NCI-H510A treated with DMSO at 0.1 percent for 48 hours (cell line): ENCODE data around the gene B4GAT1.
"Not testable (repeated sequence)": the region's sequence is repeated elsewhere in the genome, so short reads cannot be mapped to it uniquely, and the experiment has no call there.

Source experiments
- DNase-seq: peaks from one replicate; lab custom pipeline; 2025; lab: John Stamatoyannopoulos, UW

The B4GAT1 gene

GRCh38 chr11:66363187-66363601 lies 15.8 kb upstream of the B4GAT1 start:
- no peak for DNase-seq

GRCh38 chr11:66362481-66363147 lies 15.2 kb upstream of the B4GAT1 start:
- no peak for DNase-seq

- DNase-seq = no peak
Observed at GRCh38 chr11:66361502-66361941, 14.1 kb upstream of the B4GAT1 start.

- DNase-seq = no peak
Observed at GRCh38 chr11:66360406-66361073, 13.1 kb upstream of the B4GAT1 start.

DNA sequence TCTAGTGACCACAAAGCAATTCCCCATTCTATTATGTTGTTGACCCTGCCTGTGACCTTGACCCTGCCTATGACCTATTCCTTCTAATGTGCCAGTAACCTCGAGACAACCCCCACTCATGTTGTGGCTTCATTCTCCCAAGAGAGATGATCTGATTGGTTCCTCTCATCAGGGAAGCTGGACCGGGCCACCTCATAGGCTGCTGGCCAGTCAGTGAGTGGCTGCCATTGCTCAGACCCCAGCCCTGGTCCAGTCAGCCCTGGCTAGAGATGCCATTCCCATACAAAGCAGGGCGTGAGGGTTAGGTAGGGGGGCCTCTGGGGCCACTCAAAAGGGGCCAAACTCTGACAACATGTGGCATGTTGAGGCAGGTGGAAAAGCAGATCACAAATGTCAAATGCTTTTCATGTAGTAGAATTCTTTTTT lies 12.2 kb upstream of the B4GAT1 start:
- no peak for DNase-seq

DNA sequence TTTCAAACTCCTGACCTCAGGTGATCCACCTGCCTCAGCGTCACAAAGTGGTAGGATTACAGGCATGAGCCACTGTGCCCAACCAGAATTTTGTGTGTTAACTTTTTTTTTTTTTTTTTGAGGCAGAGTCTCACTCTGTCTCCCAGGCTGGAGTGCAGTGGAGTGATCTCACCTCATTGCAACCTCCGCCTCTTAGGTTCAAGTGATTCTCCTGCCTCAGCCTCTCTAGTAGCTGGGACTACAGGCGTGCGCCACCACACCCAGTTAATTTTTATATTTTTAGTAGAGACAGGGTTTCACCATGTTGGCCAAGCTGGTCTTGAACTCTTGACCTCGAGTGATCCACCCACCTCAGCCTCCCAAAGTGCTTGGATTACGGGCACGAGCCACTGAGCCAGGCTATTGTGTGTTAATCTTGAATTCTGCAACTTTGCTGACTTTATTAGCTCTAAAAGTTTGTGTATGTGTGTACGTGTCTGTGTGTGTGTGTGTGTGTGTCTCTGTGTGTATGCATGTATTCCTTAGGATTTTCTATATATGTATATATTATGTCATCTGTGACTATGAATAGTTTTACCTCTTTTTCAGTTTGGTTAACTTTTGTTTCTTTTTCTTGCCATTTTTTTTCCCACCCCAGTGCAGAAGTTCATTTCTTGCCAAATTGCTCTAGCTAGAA lies 3.3 kb upstream of the B4GAT1 start:
- DNase-seq = not testable (repeated sequence)

GRCh38 chr11:66349084-66349386 lies 1.6 kb upstream of the B4GAT1 start:
- no peak for DNase-seq

GRCh38 chr11:66346476-66347424 lies 679 bp downstream of the B4GAT1 start:
- DNase-seq = no peak

DNA sequence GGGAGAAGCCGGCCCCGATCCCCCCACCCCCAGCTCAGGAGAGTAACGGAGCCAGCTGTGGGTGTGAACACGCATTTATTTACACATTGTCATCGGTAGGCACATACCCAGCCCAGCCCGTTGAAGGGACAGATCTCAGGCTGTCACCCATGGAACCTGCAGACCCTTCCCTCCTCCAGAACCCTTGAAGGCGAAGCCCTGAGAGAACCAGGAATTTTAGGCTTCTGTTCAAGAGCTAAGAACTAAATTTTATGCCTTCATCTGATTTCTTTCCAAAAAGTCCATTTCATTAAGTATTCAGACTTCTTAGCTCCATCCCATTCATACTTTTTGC lies 2.1 kb downstream of the B4GAT1 start:
- no peak for DNase-seq

DNA sequence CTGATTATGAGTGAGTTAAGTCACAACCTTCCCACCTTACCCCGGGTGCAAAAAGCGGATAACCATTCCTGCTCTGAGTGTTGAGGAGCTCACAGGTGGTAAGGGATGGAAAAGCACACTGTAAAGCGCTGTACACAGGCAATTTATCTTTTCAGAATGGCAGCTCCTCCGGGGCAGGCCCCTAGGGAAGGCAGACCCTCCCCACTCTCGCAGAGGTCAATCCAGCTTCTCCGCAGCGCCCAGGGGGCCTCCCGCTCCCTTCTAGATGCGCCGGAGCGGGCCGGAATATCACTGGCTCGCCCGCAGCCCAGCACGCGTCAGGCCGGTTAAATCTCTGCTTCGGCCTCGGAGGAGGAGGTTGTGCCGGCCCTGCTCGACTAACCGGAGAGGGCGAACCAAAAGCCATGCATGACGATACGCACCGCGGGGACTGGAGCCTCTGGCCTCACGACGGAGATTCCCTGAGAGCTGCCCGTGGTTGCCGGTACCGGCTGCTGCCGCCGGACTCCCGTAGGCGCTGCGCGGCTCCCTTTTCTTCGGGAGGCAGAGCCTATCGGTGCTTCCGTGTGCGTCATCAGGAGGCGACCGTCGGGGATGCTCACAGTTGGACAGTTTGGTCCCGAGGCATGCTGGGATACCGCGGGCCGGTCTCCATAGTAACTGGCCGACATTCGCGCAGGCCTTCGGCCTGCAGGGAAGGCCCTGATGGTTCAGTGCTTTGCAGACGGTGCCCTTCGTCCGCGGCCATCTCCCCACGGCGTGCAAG lies 2.7 kb downstream of the B4GAT1 start, which contains the start of gene BRMS1:
BRMS1 (minus strand) TSS at position 555 of the 766 bp plus-strand sequence. CDS start 2,870 bp downstream, outside the sequence.
- peak; percentile 86 for DNase-seq

DNA sequence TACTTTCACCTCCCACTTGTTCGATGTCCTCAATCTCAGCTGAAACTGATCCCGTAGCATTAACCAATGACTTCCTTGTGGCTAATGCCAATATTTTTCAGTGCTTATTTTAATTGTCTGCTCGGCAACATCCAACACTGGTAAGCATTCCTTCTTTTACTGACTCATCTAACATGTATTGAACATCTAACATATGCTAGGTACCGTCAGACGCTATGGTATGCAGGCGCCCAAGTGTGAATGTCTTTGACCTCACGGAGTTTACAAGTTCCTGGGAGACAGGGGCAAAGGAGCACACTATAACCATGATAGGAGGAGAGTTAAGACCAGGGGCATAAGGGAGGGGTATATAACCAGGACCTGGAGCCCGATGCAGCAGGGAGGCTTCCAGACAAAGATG lies 4.3 kb downstream of the B4GAT1 start:
- no peak for DNase-seq

- DNase-seq = no peak
Observed at GRCh38 chr11:66341502-66342126, 5.8 kb downstream of the B4GAT1 start.

- DNase-seq = no peak
Observed at GRCh38 chr11:66340596-66341501, 6.6 kb downstream of the B4GAT1 start.

DNA sequence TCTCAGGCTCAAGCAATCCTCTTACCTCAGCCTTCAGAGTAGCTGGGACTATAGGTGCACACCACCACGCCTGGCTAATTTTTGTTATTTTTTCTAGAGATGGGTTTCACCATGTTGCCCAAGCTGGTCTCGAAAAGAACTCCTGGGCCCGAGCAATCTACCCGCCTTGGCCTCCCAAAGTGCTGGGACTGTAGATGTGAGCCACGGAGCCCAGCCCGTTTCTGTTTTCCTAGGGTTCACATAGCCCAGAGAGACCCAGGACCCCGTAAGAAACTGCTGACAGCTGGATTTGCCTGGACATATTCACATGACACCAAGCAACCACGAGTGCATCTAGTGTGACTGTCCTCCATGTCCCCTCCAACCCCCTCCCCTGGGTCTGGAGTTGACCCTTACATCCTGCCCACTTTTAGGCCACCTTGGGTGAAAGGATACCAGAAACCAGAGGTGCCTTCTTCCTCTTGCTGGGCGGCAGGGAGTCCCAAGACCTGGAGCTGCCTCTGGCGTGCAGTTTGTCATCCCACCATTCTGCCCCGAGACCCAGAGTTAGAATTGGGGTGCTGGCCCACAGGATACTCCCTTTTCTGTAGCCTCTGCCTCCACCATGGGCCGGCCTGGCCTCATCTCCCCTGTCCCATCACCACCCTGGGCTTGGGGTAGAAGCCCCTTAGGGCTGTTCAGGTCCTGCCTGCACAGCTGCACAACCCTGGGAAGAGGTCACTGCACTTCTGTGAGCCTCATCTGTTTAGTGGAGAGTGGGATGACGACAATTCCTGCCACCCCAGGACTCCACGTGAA lies 7.5 kb downstream of the B4GAT1 start:
- no peak for DNase-seq

- DNase-seq = no peak
Observed at GRCh38 chr11:66339162-66339675, 8.2 kb downstream of the B4GAT1 start.

- no peak for DNase-seq
Observed at GRCh38 chr11:66338276-66339161, 8.9 kb downstream of the B4GAT1 start.

- no peak for DNase-seq
Observed at GRCh38 chr11:66337103-66337899, 10.1 kb downstream of the B4GAT1 start.
